Colonic mucosa (tissue), 4 donors: ENCODE measurements around the gene CREB5. TPM values are rescaled to one million over a fixed set of nuclear protein-coding genes. Genes with fewer than 3 reads are reported as not detected.

Experiments used
- DNase-seq: peaks from one replicate; pipeline ENCODE4 v3.0.0-alpha.2; 2020
- H3K27ac ChIP-seq: fragments of 200-600 bp; one replicate; pipeline ENCODE4 v1.8.0; 2021
- H3K27me3 ChIP-seq: fragments of 200-600 bp; one replicate; pipeline ENCODE4 v1.8.0; 2021
- H3K36me3 ChIP-seq: fragments of 200-600 bp; one replicate; pipeline ENCODE4 v1.8.0; 2021
- H3K4me1 ChIP-seq: fragments of 200-600 bp; one replicate; pipeline ENCODE4 v1.8.0; 2021; ENCODE audit warnings: mild to moderate bottlenecking
- H3K4me3 ChIP-seq: fragments of 200-600 bp; one replicate; pipeline ENCODE4 v1.8.0; 2021
- H3K9ac ChIP-seq, 2 donors: one replicate each; pipeline ENCODE4 v1.7.0; 2013; ENCODE audit warnings: control low read depth in 2 of 2, low read depth in 2 of 2, low read length in 2 of 2
- H3K9me3 ChIP-seq: fragments of 200-600 bp; one replicate; pipeline ENCODE4 v1.8.0; 2021
- intact Hi-C: fragments of 100-400 bp; cut with DNase I; formaldehyde crosslinking; loops from one replicate; pipeline ENCODE4 v1.14.1; 2022
- total RNA-seq, 2 donors: library from RNA; stranded (reverse); fragmentation: NEBNext Ultra II Directional in 1 of 2; extraction: Animal tissue kit (Norgen Biotek cat#: 25700) in 1 of 2; gene quantifications; one replicate each; pipeline ENCODE4 v1.2.1, GENCODE V29; 2021
- TF ChIP-seq, protein P1 (sequence below): fragments of 200-600 bp; IDR thresholded peaks from one replicate; pipeline ENCODE4 v1.8.0; 2022; ENCODE audit warnings: antibody characterized with exemption, mild to moderate bottlenecking
- donor health status: healthy.
- donor health status: DM: no; HTN: no; CAD: no.
- donor health status: DM: no; HTN: no; CAD: no.

Gene CREB5
- total RNA-seq, 2 donors from 2014 or later = 0.54 to 3.6 TPM

DNA sequence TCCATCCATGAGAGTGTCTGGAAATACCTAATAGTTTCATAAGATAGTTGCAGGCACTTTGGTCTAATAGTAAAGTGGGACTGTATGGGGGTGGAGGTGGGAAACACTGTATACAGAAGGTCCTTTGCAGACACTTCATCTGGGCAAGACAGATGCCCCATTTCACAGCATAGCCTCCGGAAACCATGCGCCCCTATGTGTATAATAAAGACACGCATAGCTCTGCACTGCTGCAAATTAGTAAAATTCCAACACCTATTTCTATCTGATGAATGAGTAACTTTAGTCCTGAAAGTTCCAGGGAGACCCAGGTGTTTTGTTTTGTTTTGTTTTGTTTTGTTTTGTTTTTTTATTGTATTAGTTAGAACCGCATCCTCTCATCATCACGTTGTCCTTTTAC, 187.1 kb downstream of the CREB5 start:
- H3K4me1 ChIP-seq = no peaks in the 10 kb centered on the region
- TF ChIP-seq, protein P1, sequence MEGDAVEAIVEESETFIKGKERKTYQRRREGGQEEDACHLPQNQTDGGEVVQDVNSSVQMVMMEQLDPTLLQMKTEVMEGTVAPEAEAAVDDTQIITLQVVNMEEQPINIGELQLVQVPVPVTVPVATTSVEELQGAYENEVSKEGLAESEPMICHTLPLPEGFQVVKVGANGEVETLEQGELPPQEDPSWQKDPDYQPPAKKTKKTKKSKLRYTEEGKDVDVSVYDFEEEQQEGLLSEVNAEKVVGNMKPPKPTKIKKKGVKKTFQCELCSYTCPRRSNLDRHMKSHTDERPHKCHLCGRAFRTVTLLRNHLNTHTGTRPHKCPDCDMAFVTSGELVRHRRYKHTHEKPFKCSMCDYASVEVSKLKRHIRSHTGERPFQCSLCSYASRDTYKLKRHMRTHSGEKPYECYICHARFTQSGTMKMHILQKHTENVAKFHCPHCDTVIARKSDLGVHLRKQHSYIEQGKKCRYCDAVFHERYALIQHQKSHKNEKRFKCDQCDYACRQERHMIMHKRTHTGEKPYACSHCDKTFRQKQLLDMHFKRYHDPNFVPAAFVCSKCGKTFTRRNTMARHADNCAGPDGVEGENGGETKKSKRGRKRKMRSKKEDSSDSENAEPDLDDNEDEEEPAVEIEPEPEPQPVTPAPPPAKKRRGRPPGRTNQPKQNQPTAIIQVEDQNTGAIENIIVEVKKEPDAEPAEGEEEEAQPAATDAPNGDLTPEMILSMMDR = no peak
- no peak overlapping the region for H3K4me3 ChIP-seq
- H3K27me3 ChIP-seq = no peaks in the 10 kb centered on the region
- H3K9me3 ChIP-seq = no peaks in the 10 kb centered on the region
- no peak overlapping the region for H3K27ac ChIP-seq
- intact Hi-C loops = no loop called here
- DNase-seq = no peak
- H3K36me3 ChIP-seq = no peaks in the 10 kb centered on the region
- no peak overlapping the region for H3K9ac ChIP-seq

DNA sequence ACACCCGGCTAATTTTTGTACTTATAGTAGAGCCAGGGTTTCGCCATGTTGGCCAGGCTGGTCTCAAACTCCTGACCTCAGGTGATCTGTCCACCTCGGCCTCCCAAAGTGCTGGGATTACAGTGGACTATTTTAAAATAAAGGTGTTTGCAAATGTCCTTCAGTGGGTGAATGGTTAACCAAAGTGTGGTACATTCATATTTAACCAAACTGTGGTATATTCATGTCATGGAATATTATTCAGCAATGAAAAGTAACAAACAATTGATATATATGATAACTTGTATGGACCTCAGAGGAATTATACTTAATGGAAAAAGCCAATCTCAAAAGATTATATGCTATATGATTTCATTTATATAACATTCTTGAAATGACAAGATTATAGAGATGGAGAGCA, 190.0 kb downstream of the CREB5 start:
- Histone ChIP-seq H3K27ac (no peak overlapping the region), H3K27me3 (no peaks in the 10 kb centered on the region), H3K4me3 (no peak overlapping the region), H3K9ac (no peak overlapping the region), H3K9me3 (no peaks in the 10 kb centered on the region), H3K4me1 (no peaks in the 10 kb centered on the region), H3K36me3 (no peaks in the 10 kb centered on the region)
- no peak for DNase-seq
- TF ChIP-seq, protein P1 = no peak
- intact Hi-C loops = no loop called here

DNA sequence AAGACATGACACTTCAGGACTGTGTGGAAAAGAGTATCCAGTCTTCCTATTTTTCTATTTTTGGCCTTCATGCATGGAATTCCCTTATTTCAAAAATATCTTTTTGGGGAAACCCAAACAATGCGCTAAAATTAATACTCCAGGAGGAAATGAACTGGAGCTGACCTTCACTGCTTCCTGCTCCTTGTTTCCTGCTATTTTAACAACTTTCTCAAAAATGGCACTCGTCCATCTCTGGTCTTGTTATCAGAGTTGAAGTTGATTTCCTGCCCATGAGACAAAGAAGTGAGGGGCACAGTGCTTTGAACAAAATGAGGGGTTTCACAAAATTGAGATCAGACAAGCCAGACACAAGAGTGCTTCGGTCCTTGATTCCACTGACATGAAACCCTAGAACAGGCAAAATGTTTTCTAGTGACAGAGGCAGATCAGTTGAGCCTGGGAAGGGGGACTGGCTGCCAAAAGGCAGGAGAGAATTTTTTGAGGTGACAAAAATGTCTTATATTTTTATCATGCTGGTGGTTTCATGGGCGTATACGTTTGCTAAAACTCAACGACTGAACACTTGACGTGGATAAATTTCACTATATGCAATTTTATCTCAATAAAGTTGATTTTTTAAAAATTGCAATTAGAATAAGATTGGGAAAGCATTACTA, 193.2 kb downstream of the CREB5 start:
- DNase-seq = no peak
- H3K36me3 ChIP-seq = no peaks in the 10 kb centered on the region
- no peaks in the 10 kb centered on the region for H3K9me3 ChIP-seq
- H3K27ac ChIP-seq = no peak overlapping the region
- H3K4me3 ChIP-seq = no peak overlapping the region
- intact Hi-C loops = no loop called here
- no peaks in the 10 kb centered on the region for H3K27me3 ChIP-seq
- TF ChIP-seq, protein P1 = no peak
- no peak overlapping the region for H3K9ac ChIP-seq
- H3K4me1 ChIP-seq = no peaks in the 10 kb centered on the region

DNA sequence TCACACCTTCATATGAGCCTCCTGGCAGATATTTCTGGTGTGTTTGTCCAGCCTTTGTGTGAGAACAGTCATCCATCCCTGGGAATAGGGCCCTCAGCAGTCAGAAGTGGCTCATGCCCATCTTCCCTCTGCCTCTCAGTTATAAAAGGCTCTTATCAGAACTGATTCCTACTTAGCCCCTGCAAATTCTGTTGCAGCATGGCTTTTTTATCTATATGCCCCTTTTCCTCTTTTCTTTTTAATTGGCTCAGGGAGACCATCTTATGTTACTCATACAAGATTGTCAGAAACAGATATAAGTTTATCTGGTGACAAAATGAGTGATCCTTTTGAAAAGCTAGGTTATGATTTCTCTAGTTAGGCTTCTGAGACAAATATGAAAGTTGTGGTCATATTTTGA, 194.1 kb downstream of the CREB5 start:
- DNase-seq = no peak
- TF ChIP-seq, protein P1 = no peak
- intact Hi-C loops = no loop called here
- Histone ChIP-seq H3K27me3 (no peaks in the 10 kb centered on the region), H3K9me3 (no peaks in the 10 kb centered on the region), H3K9ac (no peak overlapping the region), H3K36me3 (no peaks in the 10 kb centered on the region), H3K27ac (no peak overlapping the region), H3K4me3 (no peak overlapping the region), H3K4me1 (no peaks in the 10 kb centered on the region)

DNA sequence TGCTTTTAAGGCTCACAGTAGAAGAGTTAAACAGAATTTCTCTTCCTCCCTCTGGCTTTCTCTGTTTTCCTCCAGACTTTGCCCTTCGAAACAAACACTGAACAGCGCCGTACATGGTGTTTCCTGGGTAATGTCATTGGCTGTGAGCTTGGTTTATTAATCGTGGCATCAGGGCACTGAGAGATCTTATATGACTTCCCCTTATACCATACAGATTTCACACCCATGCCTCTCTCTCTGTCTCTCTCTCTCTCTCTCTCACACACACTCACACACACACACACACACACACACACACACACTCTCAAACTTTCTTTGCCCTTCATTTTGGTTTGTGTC, 195.5 kb downstream of the CREB5 start:
- H3K4me1 ChIP-seq = no peaks in the 10 kb centered on the region
- no peaks in the 10 kb centered on the region for H3K9me3 ChIP-seq
- H3K36me3 ChIP-seq = no peaks in the 10 kb centered on the region
- TF ChIP-seq, protein P1 = no peak
- no peak overlapping the region for H3K9ac ChIP-seq
- H3K4me3 ChIP-seq = no peak overlapping the region
- intact Hi-C loops = no loop called here
- H3K27me3 ChIP-seq = no peaks in the 10 kb centered on the region
- DNase-seq = no peak
- no peak overlapping the region for H3K27ac ChIP-seq
